Measurements from ENCODE around the gene STAG3.

STAG3 gene

DNA sequence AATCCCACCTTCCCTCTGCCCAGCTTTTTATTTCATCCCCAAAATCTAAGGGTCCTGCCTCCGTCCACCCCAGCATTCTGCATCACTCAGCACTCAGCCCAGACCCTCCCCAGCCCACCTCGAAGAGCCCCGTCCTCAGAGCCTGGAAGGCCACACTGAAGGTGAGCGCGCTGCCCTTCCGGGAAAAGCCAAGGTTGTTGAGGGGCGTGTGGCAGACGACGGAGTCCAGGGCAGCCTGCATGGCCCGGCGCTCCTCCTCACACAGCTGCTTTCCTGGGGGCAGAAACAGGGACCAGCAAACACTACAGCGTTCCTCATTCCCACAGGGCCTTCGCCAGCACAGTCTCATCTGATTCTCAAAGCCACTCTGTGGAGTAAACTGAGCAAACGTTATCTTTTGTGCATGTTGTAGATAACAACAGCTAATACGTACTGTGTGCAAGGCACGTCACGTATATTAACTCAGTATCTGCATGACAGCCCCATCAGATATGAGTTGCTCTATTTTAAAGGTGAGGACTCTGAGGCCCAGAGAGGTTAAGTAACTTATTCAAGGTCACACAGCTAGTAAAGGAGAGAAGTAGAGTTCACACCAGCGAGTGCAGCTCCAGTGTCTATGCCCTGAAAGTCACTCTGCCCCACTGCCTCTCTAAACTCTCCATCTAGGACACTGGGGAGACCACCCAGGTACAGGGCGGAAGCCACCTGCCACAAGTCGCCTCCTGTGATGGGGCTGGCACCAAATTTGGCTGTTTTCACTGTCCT is 22.0 kb upstream of the STAG3 start:
- H3K4me1 ChIP-seq (ENCODE audit: control insufficient read depth, insufficient read depth, low read length, poor library complexity, severe bottlenecking): peaks cover 21% of the 10 kb centered on the region

DNA sequence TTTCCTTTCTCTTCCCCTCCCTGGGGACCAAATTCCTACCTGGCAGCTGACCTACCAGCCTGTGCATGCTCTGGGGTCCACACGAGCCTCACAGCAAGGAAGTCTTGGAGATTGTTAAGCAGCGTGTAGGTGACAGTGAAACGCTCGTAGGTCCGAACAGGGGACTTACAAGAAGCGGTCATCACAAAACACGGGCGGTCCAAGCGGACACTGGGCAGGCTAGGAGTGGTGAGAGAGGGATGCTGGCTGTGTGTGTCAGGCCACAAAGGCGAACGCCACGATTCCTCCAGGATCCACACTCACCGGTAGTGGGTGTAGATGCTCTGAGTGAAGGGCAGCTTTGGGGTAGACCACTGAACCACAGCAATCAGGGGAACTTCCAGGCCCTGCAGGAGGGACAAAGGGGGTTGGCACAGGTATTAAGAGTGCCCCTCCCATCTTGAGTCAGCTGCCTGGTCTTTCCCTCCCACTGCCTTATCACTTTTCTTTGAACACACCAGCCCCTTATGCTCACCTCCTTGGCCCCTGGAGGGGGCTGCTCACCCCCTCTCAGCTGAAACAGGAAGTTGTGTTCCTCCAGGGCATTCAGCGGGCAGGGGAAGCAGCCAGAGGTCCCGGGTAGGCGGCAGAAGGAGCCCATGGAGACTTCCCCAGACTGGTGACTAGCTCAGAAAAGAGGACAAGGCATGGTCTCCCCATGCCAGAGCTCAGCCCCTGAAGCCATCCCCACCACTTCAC is 21.2 kb upstream of the STAG3 start:
- Histone ChIP-seq H3K27ac (ENCODE audit: insufficient read depth, low read length, poor library complexity, severe bottlenecking) (peak overlapping the region; percentile 89), H3K4me1 (ENCODE audit: control insufficient read depth, insufficient read depth, low read length, poor library complexity, severe bottlenecking) (peaks cover 21% of the 10 kb centered on the region), H3K36me3 (ENCODE audit: control insufficient read depth, insufficient read depth, low read length) (peaks cover 37% of the 10 kb centered on the region), H3K9me3 (ENCODE audit: control insufficient read depth, low read length) (no peaks in the 10 kb centered on the region), H3K27me3 (replicated peaks; ENCODE audit: control insufficient read depth, insufficient read depth, low read length, poor library complexity, severe bottlenecking) (no peaks in the 10 kb centered on the region), H3K4me3 (ENCODE audit: insufficient read depth, low read depth, low read length, poor library complexity, severe bottlenecking) (no peak overlapping the region)
- peak in 1 of 3 donors; percentile 12 for DNase-seq

More for the DNA sequence above, 22.0 kb upstream of the STAG3 start:
- Histone ChIP-seq H3K36me3 (ENCODE audit: control insufficient read depth, insufficient read depth, low read length) (peaks cover 37% of the 10 kb centered on the region), H3K9me3 (ENCODE audit: control insufficient read depth, low read length) (no peaks in the 10 kb centered on the region), H3K27ac (ENCODE audit: insufficient read depth, low read length, poor library complexity, severe bottlenecking) (peak overlapping the region; percentile 89), H3K4me3 (ENCODE audit: insufficient read depth, low read depth, low read length, poor library complexity, severe bottlenecking) (no peak overlapping the region), H3K27me3 (replicated peaks; ENCODE audit: control insufficient read depth, insufficient read depth, low read length, poor library complexity, severe bottlenecking) (no peaks in the 10 kb centered on the region)
- DNase-seq: no peak

DNA sequence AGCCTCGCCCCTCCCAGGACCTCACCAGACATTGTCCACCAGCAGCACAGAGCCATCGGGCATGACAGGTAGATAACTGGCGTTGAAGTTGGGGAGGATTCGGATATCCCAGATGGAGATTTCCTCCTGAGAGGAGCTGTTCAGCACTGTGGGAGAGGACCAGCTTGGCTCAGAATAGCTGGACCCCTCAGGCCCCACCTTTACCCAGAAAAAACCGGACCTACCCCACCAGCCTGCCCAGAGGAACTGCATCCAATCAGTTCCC is 20.7 kb upstream of the STAG3 start:
- Histone ChIP-seq H3K36me3 (ENCODE audit: control insufficient read depth, insufficient read depth, low read length) (peaks cover 34% of the 10 kb centered on the region), H3K9me3 (ENCODE audit: control insufficient read depth, low read length) (no peaks in the 10 kb centered on the region), H3K27me3 (replicated peaks; ENCODE audit: control insufficient read depth, insufficient read depth, low read length, poor library complexity, severe bottlenecking) (no peaks in the 10 kb centered on the region), H3K4me3 (ENCODE audit: insufficient read depth, low read depth, low read length, poor library complexity, severe bottlenecking) (no peak overlapping the region), H3K4me1 (ENCODE audit: control insufficient read depth, insufficient read depth, low read length, poor library complexity, severe bottlenecking) (peaks cover 21% of the 10 kb centered on the region), H3K27ac (ENCODE audit: insufficient read depth, low read length, poor library complexity, severe bottlenecking) (peak overlapping the region; percentile 89)
- no peak for DNase-seq

DNA sequence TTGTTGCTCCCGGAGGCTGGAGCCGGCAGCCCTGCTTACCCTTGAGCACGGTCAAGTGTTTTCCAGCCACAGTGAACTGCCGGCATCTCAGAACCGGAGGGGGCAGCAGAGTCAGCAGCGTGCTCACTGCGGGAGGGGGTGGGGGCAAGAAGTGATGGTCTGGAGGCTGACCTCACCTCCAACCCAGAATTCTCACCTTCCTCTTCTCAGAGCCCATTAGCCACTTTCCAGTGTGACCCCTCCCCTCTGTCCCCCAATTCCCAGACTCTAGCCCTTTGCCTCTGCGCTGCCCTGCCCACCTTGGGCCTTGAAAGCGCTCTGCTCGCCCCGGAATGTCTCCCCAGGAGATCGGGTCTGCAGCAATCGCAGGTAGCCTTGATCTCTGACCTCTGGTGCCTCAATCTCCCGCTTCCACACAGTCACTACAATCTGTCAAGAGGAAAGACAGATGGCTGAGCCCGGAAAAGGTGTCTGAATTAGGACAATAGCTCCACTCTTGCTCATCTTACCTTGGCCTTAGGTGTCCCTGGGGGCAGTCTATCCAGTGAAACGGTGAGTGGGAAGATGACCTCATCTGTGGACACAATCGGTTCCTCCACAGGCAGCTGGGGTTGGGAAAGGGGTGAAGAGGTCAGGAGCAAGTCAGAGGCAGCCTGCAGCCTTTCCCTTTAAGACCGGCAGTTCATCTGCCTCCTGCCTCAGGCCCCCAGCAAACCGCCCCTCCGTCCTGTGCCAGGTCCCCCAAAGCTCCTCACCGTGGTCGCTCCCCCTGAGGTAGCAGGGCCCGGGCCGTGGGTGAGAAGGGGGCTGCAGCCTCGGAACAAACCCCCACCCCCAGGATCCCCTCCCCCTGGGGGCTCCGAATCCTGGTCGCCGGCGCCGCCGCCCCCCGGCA is 20.1 kb upstream of the STAG3 start:
- Histone ChIP-seq H3K36me3 (ENCODE audit: control insufficient read depth, insufficient read depth, low read length) (peaks cover 34% of the 10 kb centered on the region), H3K4me1 (ENCODE audit: control insufficient read depth, insufficient read depth, low read length, poor library complexity, severe bottlenecking) (peaks cover 18% of the 10 kb centered on the region), H3K27me3 (replicated peaks; ENCODE audit: control insufficient read depth, insufficient read depth, low read length, poor library complexity, severe bottlenecking) (no peaks in the 10 kb centered on the region), H3K27ac (ENCODE audit: insufficient read depth, low read length, poor library complexity, severe bottlenecking) (peak overlapping the region; percentile 89), H3K4me3 (ENCODE audit: insufficient read depth, low read depth, low read length, poor library complexity, severe bottlenecking) (peak overlapping the region; percentile 96), H3K9me3 (ENCODE audit: control insufficient read depth, low read length) (no peaks in the 10 kb centered on the region)
- DNase-seq: no peak

DNA sequence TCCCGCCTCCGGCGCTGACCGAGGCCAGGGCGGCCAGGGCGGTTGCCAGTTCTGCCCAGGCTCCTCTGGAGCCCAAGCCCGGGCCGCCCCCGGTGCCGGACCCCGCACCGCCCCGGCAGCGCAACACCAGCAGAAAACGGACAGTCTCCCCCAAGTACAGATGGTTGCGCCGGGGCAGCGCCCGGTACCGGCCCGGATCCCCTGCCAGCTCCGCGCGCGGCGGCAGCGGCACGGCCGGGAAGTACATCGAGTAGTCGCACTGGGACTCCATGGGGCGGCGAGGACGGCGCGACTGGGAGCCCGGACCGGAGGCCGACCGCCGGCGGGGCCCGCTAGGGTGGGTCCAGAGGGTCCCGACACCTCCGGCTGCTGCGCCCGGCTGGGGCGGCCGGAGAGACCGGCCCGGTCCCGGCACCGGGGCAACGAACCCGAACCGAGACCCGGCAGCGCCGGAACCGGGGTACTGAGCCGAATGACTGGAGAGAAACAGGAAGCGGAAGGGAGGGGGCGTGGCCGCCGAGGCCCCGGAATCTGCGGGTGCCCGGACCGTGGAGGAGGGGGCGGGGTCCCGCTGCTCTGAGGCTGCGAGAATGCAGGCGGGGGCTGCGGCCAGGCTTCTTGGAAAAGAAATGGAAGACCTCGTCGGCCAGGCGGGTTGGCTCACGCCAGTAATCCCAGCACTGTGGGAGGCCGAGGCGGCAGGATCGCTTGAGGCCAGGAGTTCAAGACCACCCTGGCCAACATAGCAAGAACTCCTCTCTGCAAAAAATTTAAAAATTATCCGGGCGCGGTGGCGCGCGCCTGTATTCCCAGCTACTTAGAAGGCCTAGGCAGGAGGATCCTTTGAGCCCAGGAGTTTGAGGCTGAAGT is 19.3 kb upstream of the STAG3 start, which contains the start of gene TRAPPC14:
TSS of gene TRAPPC14 (minus strand) at position 495 of the 870 bp plus-strand sequence. CDS start at position 271, 224 bp downstream.
- peak; percentile 72 to 87 (median 81) for DNase-seq
- Histone ChIP-seq H3K36me3 (ENCODE audit: control insufficient read depth, insufficient read depth, low read length) (peaks cover 29% of the 10 kb centered on the region), H3K4me3 (ENCODE audit: insufficient read depth, low read depth, low read length, poor library complexity, severe bottlenecking) (peak within 1 kb of the TSS; percentile 96), H3K27ac (ENCODE audit: insufficient read depth, low read length, poor library complexity, severe bottlenecking) (peak within 1 kb of the TSS; percentile 89), H3K27me3 (replicated peaks; ENCODE audit: control insufficient read depth, insufficient read depth, low read length, poor library complexity, severe bottlenecking) (no peaks in the 10 kb centered on the region), H3K4me1 (ENCODE audit: control insufficient read depth, insufficient read depth, low read length, poor library complexity, severe bottlenecking) (peaks cover 26% of the 10 kb centered on the region), H3K9me3 (ENCODE audit: control insufficient read depth, low read length) (no peaks in the 10 kb centered on the region)

DNA sequence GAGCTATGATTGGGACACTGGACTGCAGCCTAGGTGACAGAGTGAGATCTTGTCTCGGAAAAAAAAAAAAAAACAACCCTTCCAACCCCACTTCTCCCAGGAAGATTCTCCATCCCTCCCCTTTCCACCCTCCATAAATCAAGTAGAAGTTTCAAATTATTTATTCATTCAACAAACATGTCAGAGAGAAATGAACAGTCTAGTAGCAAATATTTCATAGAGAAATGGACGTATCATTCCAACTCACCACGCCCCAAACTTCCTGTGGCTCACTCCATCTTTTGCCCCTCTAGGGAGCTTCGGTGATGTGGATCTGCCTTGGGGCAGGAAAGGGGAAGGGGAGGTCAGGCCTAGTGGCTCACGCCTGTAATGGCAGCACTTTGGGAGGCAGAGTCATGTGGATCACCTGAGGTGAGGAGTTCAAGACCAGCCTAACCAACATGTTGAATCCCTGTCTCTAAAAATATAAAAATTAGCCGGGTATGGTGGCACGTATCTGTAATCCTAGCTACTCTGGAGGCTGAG is 18.6 kb upstream of the STAG3 start:
- H3K27ac ChIP-seq (ENCODE audit: insufficient read depth, low read length, poor library complexity, severe bottlenecking): peak overlapping the region; percentile 89
- H3K4me1 ChIP-seq (ENCODE audit: control insufficient read depth, insufficient read depth, low read length, poor library complexity, severe bottlenecking): peaks cover 32% of the 10 kb centered on the region
- no peaks in the 10 kb centered on the region for H3K9me3 ChIP-seq (ENCODE audit: control insufficient read depth, low read length)
- no peaks in the 10 kb centered on the region for H3K27me3 ChIP-seq (replicated peaks; ENCODE audit: control insufficient read depth, insufficient read depth, low read length, poor library complexity, severe bottlenecking)
- no peak for DNase-seq
- peaks cover 22% of the 10 kb centered on the region for H3K36me3 ChIP-seq (ENCODE audit: control insufficient read depth, insufficient read depth, low read length)
- H3K4me3 ChIP-seq (ENCODE audit: insufficient read depth, low read depth, low read length, poor library complexity, severe bottlenecking): peak overlapping the region; percentile 96

DNA sequence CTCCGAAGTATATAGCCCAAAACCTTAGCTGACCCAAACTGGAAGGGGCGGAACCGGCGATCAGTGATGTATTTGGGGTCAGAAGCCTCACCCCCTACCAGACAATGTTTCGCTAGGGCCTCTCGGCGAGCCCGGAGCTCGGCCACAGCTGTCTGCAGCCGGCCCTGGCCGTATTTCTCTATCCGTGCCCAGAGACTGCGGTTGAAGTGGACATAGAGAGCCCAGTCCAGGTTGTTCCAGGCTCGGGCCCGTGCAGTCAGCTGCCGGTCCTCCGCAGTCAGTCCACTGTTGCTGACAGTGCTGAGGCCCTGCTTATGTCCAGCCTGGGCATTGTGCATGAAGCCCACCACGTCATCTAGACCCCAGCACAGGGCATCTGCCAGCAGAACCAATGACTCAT is 17.7 kb upstream of the STAG3 start:
- Histone ChIP-seq H3K4me1 (ENCODE audit: control insufficient read depth, insufficient read depth, low read length, poor library complexity, severe bottlenecking) (peaks cover 34% of the 10 kb centered on the region), H3K4me3 (ENCODE audit: insufficient read depth, low read depth, low read length, poor library complexity, severe bottlenecking) (no peak overlapping the region), H3K27me3 (replicated peaks; ENCODE audit: control insufficient read depth, insufficient read depth, low read length, poor library complexity, severe bottlenecking) (no peaks in the 10 kb centered on the region), H3K27ac (ENCODE audit: insufficient read depth, low read length, poor library complexity, severe bottlenecking) (no peak overlapping the region), H3K36me3 (ENCODE audit: control insufficient read depth, insufficient read depth, low read length) (peaks cover 14% of the 10 kb centered on the region), H3K9me3 (ENCODE audit: control insufficient read depth, low read length) (no peaks in the 10 kb centered on the region)
- DNase-seq: no peak

DNA sequence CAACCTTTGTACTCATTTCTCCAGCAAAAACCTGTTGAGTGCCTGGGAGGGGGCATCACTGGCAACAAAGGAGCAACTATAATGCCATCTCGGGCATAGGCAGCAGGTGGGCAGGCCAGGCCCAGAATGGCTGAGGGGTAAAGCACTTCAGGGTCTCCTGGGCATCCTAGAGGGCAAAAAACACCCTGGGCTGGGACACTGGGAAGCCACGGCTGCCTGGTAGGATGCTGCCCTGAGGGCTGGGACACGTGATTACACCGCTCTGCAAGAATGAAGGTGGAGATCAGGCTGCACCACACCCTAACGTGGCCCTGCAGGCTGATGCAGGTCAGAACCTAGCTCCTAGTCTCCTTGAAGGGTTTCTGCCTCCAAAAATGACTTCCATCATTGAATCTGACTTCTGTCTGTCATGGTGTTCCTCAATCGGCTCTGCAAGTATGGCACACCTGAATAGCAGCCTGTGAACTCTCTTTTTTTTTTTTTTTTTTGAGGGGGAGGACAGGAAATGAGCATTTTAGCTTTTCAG is 14.6 kb upstream of the STAG3 start:
- Histone ChIP-seq H3K27me3 (replicated peaks; ENCODE audit: control insufficient read depth, insufficient read depth, low read length, poor library complexity, severe bottlenecking) (no peaks in the 10 kb centered on the region), H3K36me3 (ENCODE audit: control insufficient read depth, insufficient read depth, low read length) (no peaks in the 10 kb centered on the region), H3K4me3 (ENCODE audit: insufficient read depth, low read depth, low read length, poor library complexity, severe bottlenecking) (no peak overlapping the region), H3K4me1 (ENCODE audit: control insufficient read depth, insufficient read depth, low read length, poor library complexity, severe bottlenecking) (peaks cover 43% of the 10 kb centered on the region), H3K27ac (ENCODE audit: insufficient read depth, low read length, poor library complexity, severe bottlenecking) (peak overlapping the region; percentile 38), H3K9me3 (ENCODE audit: control insufficient read depth, low read length) (no peaks in the 10 kb centered on the region)
- DNase-seq: no peak

DNA sequence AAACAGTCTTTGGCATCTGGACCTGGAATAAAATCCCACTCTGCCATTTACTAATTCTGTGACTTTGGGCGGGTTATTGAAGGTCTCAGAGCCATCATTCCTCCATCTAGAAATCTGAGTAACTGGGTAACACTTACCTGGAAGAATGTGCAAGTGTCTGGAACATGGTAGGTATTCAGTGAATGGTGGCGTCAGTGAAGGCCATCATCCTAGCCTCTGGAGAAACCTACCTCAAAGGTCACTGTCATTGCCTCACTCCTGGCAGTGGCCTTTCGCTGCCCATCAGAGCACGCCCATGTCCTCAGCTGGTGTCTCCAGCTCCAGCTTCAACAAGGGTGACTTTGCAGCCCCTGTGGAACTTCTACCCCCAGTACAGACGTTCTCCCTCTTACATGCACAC is 13.8 kb upstream of the STAG3 start:
- Histone ChIP-seq H3K27ac (ENCODE audit: insufficient read depth, low read length, poor library complexity, severe bottlenecking) (peak overlapping the region; percentile 38), H3K4me3 (ENCODE audit: insufficient read depth, low read depth, low read length, poor library complexity, severe bottlenecking) (no peak overlapping the region), H3K9me3 (ENCODE audit: control insufficient read depth, low read length) (no peaks in the 10 kb centered on the region), H3K36me3 (ENCODE audit: control insufficient read depth, insufficient read depth, low read length) (no peaks in the 10 kb centered on the region), H3K27me3 (replicated peaks; ENCODE audit: control insufficient read depth, insufficient read depth, low read length, poor library complexity, severe bottlenecking) (no peaks in the 10 kb centered on the region), H3K4me1 (ENCODE audit: control insufficient read depth, insufficient read depth, low read length, poor library complexity, severe bottlenecking) (peaks cover 47% of the 10 kb centered on the region)
- DNase-seq: no peak

Measured in effector memory CD4-positive, alpha-beta T cell (primary cell).